Testis (tissue), 3 donors: ENCODE data around the gene HOXD11. TPM values are rescaled to one million over a fixed set of nuclear protein-coding genes. Genes with fewer than 3 reads are reported as not detected.
A peak's percentile ranks its signal among the peaks of the same experiment; 100 is the strongest.

Source experiments
- DNase-seq: peaks from one replicate; pipeline ENCODE4 v3.0.0-alpha.2; 2019
- H3K27ac ChIP-seq, 2 donors: fragments of 200-600 bp; sonication (generic); one replicate each; pipeline ENCODE4 v1.5.1; 2019
- H3K27me3 ChIP-seq: fragments of 200-600 bp; sonication (generic); one replicate; pipeline ENCODE4 v1.5.1; 2019
- H3K36me3 ChIP-seq: fragments of 200-600 bp; sonication (generic); one replicate; pipeline ENCODE4 v1.5.1; 2017; ENCODE audit warnings: low read depth; ENCODE audit errors: missing control alignments
- H3K4me1 ChIP-seq: fragments of 200-600 bp; sonication (generic); one replicate; pipeline ENCODE4 v1.5.1; 2019
- H3K4me3 ChIP-seq, 2 donors: fragments of 200-600 bp; sonication (generic); one replicate each; pipeline ENCODE4 v1.5.1; 2017 to 2019
- H3K9me3 ChIP-seq: fragments of 200-600 bp; sonication (generic); one replicate; pipeline ENCODE4 v1.5.1; 2017
- CTCF ChIP-seq, 3 experiments: fragments of 450-650 bp in 2 of 3; fragments of 200-600 bp in 1 of 3; sonication (generic) in 1 of 3; IDR thresholded peaks; one replicate each; pipeline ENCODE4 v1.5.1; 2016 to 2019; ENCODE audit warnings: antibody characterized with exemption in 3 of 3, mild to moderate bottlenecking in 2 of 3, moderate library complexity in 1 of 3
- POLR2A ChIP-seq: fragments of 450-650 bp; IDR thresholded peaks from one replicate; pipeline ENCODE4 v1.6.1; 2017; ENCODE audit warnings: antibody characterized with exemption, mild to moderate bottlenecking, moderate library complexity
- WGBS, 2 donors: methylation state at CpG; one replicate each; pipeline ENCODE4 v1.1.5; 2018; 5-methylcytosine and 5-hydroxymethylcytosine counted together
- intact Hi-C: fragments of 100-400 bp; cut with DNase I; formaldehyde crosslinking; loops from one replicate; pipeline ENCODE4 v1.15.1; 2023; ENCODE audit warnings: low total_unique reads
- polyA plus RNA-seq: library from polyadenylated mRNA; stranded (reverse); fragments of 350-450 nt; fragmentation: Illumina TruSeq; extraction: RNeasy Lipid Tissue Mini Kit (QIAGEN cat#74804); gene quantifications from one replicate; pipeline ENCODE4 v1.2.3, GENCODE V29; 2014; ENCODE audit warnings: low read depth, low replicate concordance; ENCODE audit not compliant: insufficient read depth
- total RNA-seq, 2 donors: library from RNA; depleted of rRNA; stranded (reverse); fragments of >200 nt; gene quantifications; one replicate each; pipeline ENCODE4 v1.2.3, GENCODE V29; 2016

Gene HOXD11
- total and polyA plus RNA-seq, 3 donors from 2014 or later, result 0.29 to 1.7 (median 0.62) TPM

GRCh38 chr2:176079285-176079830 is 27.7 kb upstream of the HOXD11 start:
- H3K4me3 ChIP-seq, result peak overlapping the region; percentile 46 to 50
- no peaks in the 10 kb centered on the region for H3K27me3 ChIP-seq
- no peaks in the 10 kb centered on the region for H3K4me1 ChIP-seq
- TF ChIP-seq POLR2A, result no peak
- no peak for TF ChIP-seq CTCF (IDR thresholded peaks at IDR 0.05)
- no peaks in the 10 kb centered on the region for H3K36me3 ChIP-seq
- intact Hi-C loops, result no loop called here
- no peak overlapping the region for H3K27ac ChIP-seq
- WGBS, 2 donors, result 8 to 9% methylated on average over 30 of the region's 30 CpGs
- DNase-seq, result peak; percentile 35
- no peaks in the 10 kb centered on the region for H3K9me3 ChIP-seq

GRCh38 chr2:176079831-176080539 is 27.1 kb upstream of the HOXD11 start:
- DNase-seq, result peak; percentile 67
- no peaks in the 10 kb centered on the region for H3K36me3 ChIP-seq
- H3K9me3 ChIP-seq, result no peaks in the 10 kb centered on the region
- TF ChIP-seq POLR2A (no peak), CTCF (IDR thresholded peaks at IDR 0.05) (peak; percentile 28 to 76 (median 48))
- no peaks in the 10 kb centered on the region for H3K27me3 ChIP-seq
- intact Hi-C loops, result loop anchor here (10.0 kb wide), 1 partner anchor 395 kb away; no protein-coding TSS in a partner anchor
- no peaks in the 10 kb centered on the region for H3K4me1 ChIP-seq
- H3K4me3 ChIP-seq, result peak overlapping the region; percentile 46 to 50
- no peak overlapping the region for H3K27ac ChIP-seq
- 0 to 1% methylated on average over 16 to 38 of the region's 86 CpGs for WGBS, 2 donors

GRCh38 chr2:176080540-176081375 is 26.3 kb upstream of the HOXD11 start:
- WGBS, 2 donors, result 8 to 15% methylated on average over 35 to 68 of the region's 68 CpGs
- TF ChIP-seq POLR2A (no peak), CTCF (IDR thresholded peaks at IDR 0.05) (no peak)
- Histone ChIP-seq H3K4me3 (peak overlapping the region; percentile 46 to 50), H3K27me3 (no peaks in the 10 kb centered on the region), H3K4me1 (peaks cover under 1% of the 10 kb centered on the region), H3K36me3 (no peaks in the 10 kb centered on the region), H3K9me3 (no peaks in the 10 kb centered on the region), H3K27ac (no peak overlapping the region)
- intact Hi-C loops, result loop anchor here (10.0 kb wide), 1 partner anchor 396 kb away; no protein-coding TSS in a partner anchor
- peak; percentile 48 for DNase-seq

- TF ChIP-seq POLR2A (no peak), CTCF (IDR thresholded peaks at IDR 0.05) (no peak)
- H3K4me3 ChIP-seq, result peak overlapping the region in 1 of 2 donors; percentile 50
- no peak overlapping the region for H3K27ac ChIP-seq
- DNase-seq, result no peak
- intact Hi-C loops, result loop anchor here (10.0 kb wide), 1 partner anchor 397 kb away; no protein-coding TSS in a partner anchor
- H3K4me1 ChIP-seq, result peaks cover 4% of the 10 kb centered on the region
- WGBS, 2 donors, result 9 to 11% methylated on average over 17 of the region's 17 CpGs
- no peaks in the 10 kb centered on the region for H3K27me3 ChIP-seq
- no peaks in the 10 kb centered on the region for H3K9me3 ChIP-seq
- no peaks in the 10 kb centered on the region for H3K36me3 ChIP-seq
These were observed 25.7 kb upstream of the HOXD11 start for GRCh38 chr2:176081376-176081836.
